Fibroblast of pulmonary artery (primary cell): ENCODE measurements around the gene ADAMTS20.
A peak's percentile ranks its signal among the peaks of the same experiment; 100 is the strongest.
"Not testable (repeated sequence)": the region's sequence is repeated elsewhere in the genome, so short reads cannot be mapped to it uniquely, and the experiment has no call there.

Experiments
- DNase-seq: peaks from one replicate; pipeline ENCODE4 v3.0.0-alpha.2; 2010; ENCODE audit warnings: low read depth
- H3K4me3 ChIP-seq: replicated peaks from 2 replicates; pipeline ENCODE4 v1.5.1; 2011; ENCODE audit warnings: low read depth, mild to moderate bottlenecking, control low read depth, low read length, moderate library complexity
- CTCF ChIP-seq: IDR thresholded peaks from 2 replicates; pipeline ENCODE4 v1.5.1; 2011; ENCODE audit warnings: mild to moderate bottlenecking, control low read depth, low read length, inconsistent platforms; ENCODE audit errors: missing control alignments

Gene ADAMTS20

GRCh38 chr12:43348221-43348620, 203.8 kb downstream of the ADAMTS20 start:
- DNase-seq = no peak
- TF ChIP-seq CTCF = no peak
- no peak overlapping the region for H3K4me3 ChIP-seq

GRCh38 chr12:43347026-43347425, 205.0 kb downstream of the ADAMTS20 start:
- no peak for TF ChIP-seq CTCF
- H3K4me3 ChIP-seq = no peak overlapping the region
- no peak for DNase-seq

- DNase-seq = no peak
- TF ChIP-seq CTCF = no peak
- H3K4me3 ChIP-seq = no peak overlapping the region
Measured at GRCh38 chr12:43345023-43345422, 207.0 kb downstream of the ADAMTS20 start.

- DNase-seq, H3K4me3 ChIP-seq: not testable (repeated sequence)
Measured at GRCh38 chr12:43341785-43342313, 210.2 kb downstream of the ADAMTS20 start.

- H3K4me3 ChIP-seq = no peak overlapping the region
- DNase-seq = peak; percentile 75
- TF ChIP-seq CTCF = peak; percentile 64
Measured at GRCh38 chr12:43338848-43339526, 213.0 kb downstream of the ADAMTS20 start.

GRCh38 chr12:43337571-43338444, 214.2 kb downstream of the ADAMTS20 start:
- DNase-seq = no peak
- H3K4me3 ChIP-seq = no peak overlapping the region
- TF ChIP-seq CTCF = no peak

- peak; percentile 62 for TF ChIP-seq CTCF
- peak; percentile 72 for DNase-seq
- H3K4me3 ChIP-seq = no peak overlapping the region
Measured at GRCh38 chr12:43336962-43337555, 214.9 kb downstream of the ADAMTS20 start.
